NCI-H446 (cell line): ENCODE data around the gene CHST12.
"Not testable (repeated sequence)": the region's sequence is repeated elsewhere in the genome, so short reads cannot be mapped to it uniquely, and the experiment has no call there.

Source experiments
- DNase-seq, 2 experiments: peaks; one replicate each; lab custom pipeline; 2025; lab: John Stamatoyannopoulos, UW

The CHST12 gene

DNA sequence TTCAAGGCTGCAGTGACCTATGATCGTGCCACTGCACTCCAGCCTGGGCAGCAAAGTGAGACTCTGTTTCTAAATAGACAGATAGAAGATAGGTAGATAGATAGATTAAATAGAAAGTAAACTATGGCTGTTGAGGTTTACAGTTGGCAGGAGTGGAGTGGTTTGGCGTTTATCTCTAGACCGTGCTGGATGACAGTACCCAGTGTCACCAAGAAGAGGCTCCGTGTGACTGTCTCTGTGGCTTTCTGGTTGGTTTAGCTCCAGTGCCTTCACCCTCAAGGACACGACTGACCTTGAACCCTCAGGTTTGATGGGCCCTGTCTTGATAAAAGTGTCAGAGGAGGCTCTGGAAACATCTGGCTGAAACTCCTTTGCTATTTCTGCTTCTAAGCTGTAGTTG is 31.7 kb downstream of the CHST12 start:
- no peak for DNase-seq

DNA sequence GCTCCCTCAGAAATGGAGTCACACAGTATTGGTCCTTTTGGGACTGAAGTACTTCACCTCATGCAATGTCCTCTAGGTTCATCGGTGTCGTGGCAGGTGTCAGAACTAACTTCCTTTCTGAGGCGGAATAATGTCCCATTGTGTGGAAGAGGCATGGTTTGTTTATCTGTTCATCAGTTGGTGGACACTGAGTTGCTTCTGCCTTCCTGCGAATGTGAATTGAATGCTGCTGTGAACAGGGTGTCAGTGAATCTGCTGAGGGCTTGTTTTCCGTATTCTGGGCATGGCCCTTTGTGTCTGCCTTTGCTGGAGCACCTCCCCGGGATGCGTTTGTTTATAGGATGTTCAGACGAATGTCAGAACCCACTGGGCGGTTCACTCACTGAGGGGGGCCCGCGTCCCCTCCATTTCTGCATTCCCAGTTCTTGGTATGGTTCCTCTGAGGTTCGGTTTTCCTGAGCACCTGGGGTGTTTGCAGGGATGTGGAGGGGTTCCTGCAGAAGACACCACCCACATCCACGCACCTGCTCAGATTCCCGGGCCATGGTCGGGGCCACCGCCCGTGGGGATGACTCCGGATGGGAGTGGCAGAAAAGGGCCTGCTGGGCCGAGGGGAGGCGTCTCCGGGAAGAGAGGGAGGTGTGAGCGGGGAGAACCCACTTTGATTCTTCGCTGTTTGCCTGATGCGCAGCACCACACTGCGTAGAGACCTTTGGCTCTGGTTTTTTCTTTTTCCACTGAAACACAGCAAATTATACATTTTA is 33.1 kb downstream of the CHST12 start:
- DNase-seq = no peak

GRCh38 chr7:2437136-2437535 is 33.7 kb downstream of the CHST12 start:
- DNase-seq = no peak

DNA sequence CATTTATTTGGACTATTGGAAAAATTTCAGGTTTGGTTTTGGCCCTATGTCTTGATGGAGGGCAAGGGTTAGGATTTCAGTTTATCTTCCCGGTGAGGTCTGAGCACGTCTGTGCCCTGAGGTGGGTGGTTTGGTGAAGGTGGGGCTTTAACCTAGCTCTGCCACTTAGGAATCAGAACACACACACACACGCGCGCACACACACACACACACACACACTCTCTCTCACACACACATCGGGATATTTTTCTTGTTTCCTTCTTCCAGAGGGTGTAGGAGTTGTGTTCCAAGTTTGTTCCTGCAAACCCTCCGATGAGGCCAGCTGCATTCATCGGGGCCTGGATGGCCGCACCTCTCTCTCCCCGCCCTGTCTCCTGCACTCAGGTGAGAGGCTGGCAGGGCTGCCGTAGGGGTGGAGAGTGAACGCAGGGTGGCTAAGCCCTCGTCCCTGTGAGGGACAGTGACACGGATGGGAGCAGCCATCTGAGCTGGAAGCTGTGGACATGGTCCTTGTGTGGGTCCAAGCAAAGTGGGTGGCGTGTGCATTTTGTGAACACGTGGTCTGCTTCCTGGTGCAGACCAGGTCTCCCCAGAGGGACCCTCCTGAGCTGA is 34.2 kb downstream of the CHST12 start:
- no peak for DNase-seq

DNA sequence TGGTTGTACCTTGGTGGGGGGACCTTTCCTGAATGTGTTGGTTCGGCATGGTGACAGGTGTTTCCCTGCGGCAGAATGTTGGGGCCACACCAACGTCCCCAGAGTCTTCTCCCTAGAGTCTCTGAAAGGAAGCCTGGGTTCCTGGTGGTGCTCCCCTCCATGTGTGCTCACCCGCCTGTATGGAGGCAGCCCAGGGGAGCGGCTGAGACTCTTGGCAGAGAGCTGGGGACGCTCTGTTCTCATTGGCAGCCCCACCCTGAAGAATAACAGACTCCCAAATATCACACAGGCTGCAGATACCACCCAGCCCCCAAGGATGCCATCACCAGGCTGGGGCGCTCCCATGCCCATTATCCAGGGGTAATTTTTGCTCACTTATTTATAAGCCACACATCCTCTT is 34.8 kb downstream of the CHST12 start:
- no peak for DNase-seq

GRCh38 chr7:2438775-2439174 is 35.4 kb downstream of the CHST12 start:
- no peak for DNase-seq

DNA sequence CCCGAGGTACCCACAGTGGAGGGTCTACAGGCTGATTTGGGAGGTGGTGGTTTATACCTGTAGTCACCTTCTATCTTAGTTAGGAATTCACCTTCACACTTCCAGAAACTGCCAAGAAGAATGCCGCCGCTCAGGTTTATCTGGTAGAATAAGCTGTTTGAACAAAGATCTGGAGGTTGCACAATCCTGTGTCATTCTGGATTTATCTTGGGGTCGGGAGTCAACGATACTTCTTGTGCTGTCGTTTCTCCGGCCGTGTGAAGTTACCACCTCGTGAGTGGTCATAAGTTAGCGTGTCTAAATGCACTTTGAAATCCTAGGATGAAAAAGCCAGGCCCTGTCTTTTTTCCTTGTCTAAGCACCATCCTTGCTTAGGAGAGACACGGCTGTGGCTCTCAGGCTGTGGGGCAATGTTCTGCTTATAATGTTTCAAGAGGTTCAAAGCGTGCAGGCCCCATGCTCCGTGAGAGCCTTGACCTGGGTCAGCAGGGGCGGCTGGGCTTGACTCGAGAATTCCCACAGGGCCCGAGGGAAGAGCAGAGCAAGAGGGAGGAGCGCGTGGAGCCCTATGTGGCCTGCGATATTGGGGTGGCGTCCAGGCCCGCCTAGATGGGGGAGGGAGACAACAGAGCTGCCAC is 37.3 kb downstream of the CHST12 start:
- no peak for DNase-seq

DNA sequence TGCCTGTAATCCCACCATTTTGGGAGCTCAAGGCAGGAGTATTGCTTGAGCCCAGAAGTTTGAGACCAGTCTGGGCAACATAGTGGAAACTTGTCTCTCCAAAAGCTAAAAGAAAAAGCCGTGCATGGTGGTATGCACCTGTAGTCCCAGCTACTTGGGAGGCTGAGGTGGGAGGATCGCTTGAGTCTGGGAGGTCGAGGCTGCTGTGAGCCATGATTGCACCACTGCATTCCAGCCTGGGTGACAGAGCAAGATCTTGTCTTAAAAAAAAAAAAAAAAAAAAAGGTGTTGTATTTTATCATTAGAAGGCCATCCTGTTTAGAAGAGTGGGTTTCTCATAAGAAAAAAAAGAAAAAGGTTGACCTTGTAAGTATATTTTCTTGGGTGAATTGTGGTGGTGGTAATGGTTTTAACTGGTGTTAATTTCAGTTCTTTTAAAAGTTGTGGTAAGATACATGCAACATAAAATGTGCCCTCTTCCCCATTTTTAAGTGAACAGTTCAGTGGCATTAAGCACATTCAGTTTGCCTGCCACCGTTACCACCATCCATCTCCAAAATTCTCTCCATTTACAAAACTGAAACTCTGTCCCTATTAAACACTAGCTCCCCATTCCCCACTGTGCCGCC is 38.1 kb downstream of the CHST12 start:
- DNase-seq = no peak

DNA sequence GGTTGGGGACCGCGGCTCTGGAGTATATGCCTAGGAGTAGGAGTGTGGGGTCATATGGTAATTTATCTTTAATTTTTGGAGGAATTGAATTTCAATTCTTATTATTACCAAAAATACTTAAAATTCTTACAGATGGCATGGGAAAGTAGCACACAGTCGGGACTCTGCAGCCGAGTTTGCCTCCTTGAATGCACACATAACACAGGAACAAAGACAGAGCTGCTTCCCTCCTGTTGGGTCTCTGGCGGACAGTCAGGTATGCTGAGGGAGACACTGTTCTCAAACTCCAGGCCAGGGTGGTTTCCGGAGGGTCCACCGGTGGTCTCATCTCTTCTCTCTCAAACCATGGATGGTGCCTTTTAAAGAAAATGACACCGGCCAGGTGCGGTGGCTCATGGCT is 40.1 kb downstream of the CHST12 start:
- no peak for DNase-seq

DNA sequence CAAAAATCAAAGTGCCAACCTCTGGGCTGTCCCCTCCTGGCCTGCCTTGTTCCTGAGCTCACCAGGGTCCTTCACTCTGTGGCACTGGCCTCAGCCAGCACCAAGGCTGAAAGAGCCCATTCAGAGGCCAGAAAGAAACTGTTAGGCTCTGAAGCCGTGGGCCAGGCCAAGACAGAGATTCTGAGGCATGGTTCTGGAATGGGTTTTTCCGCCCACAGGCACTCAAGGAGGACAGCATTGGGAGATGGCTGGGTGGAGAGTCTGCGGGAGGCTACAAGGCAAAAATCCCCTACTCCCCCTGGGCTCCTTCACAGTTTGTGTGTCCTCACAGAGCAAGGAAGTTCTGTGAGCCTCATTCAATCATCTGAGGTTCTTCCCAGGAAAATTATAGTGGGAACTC is 41.1 kb downstream of the CHST12 start:
- no peak for DNase-seq

DNA sequence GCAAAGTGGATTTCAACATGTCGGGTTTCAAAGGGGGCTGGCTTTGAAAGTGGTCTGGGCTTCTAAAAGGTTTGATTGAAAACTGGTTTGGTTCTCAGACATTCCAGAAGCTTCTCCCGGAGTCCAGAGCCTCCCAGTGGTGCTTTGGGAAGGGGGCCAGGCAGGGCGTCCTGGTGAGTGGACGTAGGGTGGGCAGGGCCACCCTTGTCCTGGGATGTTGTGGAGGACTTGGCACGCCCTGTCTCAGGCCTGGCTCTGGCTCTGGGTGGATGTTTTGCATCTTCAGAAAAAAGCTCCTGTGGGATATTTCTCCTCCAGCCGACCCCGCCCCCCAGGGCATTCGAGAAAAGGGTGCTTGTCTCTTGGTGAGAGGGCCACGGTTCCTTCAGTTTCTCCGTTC is 41.6 kb downstream of the CHST12 start:
- no peak for DNase-seq

DNA sequence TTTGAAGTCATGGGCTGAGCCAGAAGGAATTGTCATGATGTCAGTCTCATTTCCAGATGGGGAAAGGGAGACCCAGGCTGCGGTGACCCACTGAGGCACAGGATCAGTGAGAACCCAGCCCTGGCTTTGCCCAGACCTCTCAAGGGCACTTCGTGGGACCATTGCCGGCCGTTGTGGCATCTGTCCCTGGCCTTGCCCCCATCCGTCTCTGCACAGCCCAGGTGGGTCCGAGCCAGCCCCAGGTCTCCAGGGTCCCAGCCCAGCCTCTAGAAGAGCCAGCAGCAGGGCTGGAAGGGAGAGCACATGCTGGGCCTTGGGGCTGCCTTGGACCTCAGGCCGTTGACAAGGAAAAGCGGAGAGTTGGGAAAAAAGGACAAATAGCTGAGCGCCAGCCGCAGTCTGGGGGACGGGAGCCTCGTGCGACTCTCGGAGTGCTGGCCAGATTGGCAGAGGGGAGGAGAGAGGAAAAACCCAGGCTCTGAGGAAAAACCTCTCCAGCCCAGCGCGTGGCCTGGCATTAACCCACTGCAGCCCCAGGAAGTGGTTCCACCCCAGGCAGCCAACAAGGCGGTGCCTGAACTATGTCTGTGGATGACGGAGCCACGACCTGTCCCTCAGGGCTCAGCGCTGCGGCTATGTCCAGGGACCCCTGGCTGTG is 42.6 kb downstream of the CHST12 start:
- no peak for DNase-seq

DNA sequence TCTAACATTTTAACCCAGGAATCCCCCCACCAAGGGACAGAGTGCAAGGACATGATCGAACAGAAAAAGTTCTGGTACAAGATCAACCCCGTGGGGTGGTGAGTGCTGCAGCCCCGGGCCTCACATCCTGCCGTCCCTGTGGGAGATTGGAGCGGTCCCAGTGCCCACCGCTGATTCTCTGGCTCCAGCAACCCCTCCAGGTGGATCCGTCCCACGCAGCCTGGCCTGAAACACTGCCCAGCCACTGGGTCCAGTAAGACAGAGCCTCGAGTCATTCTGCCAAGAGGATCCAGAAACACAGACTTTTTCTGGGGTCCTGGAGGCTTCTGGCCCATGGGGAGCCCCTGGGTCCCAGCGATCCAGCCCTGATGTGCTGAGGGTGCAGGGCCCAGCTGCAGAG is 43.3 kb downstream of the CHST12 start:
- DNase-seq = no peak

GRCh38 chr7:2450198-2451107 is 47.0 kb downstream of the CHST12 start:
- no peak for DNase-seq

GRCh38 chr7:2451171-2452073 is 48.0 kb downstream of the CHST12 start:
- DNase-seq = peak in 1 of 2 experiments; percentile 77

DNA sequence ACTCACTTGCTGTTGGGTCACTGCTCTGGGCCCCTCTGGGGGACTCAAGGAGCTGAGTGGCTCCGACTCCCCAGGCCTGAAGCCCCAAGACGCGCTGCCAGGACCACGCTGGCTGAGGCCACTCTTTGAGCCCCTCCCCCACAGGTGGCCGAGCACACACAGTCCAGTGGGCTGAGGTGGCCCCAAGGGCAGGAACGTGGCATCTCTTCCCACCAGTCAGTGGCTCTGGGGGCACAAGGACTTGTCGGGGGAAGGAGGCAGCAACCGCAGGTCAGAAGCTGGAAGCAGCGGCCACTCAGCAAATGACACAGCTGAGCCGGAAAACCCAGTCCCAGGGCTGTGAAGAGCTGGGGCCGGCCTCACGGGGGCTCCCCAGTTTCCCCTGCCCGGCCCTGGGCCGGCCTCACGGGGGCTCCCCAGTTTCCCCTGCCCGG is 48.7 kb downstream of the CHST12 start:
- no peak for DNase-seq

DNA sequence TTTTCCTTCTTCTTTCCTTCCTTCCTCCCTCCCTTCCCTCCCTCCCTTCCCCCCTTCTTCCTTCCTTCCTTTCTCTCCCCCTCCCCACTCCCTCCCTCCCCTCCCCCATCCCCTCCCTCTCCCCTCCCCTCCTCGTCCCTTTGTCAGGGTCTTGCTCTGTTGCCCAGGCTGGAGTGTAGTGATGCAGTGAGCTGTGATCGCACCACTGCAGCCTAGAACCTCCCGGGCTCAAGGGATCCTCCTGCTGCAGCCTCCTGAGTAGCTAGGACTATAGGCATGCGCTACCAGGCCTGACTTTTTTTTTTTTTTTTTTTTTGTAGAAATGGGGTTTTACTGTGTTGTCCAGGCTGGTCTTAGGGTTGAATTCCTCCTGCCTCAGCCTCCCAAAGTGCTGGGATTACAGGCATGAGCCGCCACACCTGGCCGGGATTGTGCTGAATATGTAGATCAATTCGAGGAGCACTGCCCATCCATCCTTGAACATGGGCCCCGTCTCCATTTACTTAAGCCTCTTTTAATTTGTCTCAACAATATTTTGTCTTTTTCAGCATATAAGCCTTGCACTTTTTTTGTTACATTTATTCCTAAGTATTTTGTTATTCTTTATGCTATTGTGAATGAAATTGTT is 49.3 kb downstream of the CHST12 start:
- no peak for DNase-seq

GRCh38 chr7:2453849-2454248 is 50.4 kb downstream of the CHST12 start:
- not testable (repeated sequence) for DNase-seq

GRCh38 chr7:2459674-2460073 is 56.3 kb downstream of the CHST12 start:
- DNase-seq = no peak

GRCh38 chr7:2460188-2460587 is 56.8 kb downstream of the CHST12 start:
- DNase-seq = no peak
